WTC11 (cell line): Measurements from ENCODE around the gene PIRT. TPM values are rescaled to one million over a fixed set of nuclear protein-coding genes. Genes with fewer than 3 reads are reported as not detected.

Experiments
- ATAC-seq: fragments of 200-7000 bp; cut with Tn5 transposase; 2 replicates; pipeline ENCODE4 v1.10.0; 2021; ENCODE audit warnings: mild to moderate bottlenecking, moderate library complexity
- CTCF ChIA-PET: fragments of 300-600 bp; sonication (Branson Sonifier 250); formaldehyde crosslinking; loops from one replicate; lab custom pipeline; 2021; ENCODE audit warnings: antibody characterized with exemption; lab: Charles Lee
- POLR2A ChIA-PET: fragments of 350-600 bp; sonication (Branson Sonifier 250); formaldehyde crosslinking; loops from one replicate; lab custom pipeline; 2021; ENCODE audit warnings: antibody characterized with exemption; lab: Charles Lee
- DNase-seq: peaks from one replicate; pipeline ENCODE4 v3.0.0; 2021; ENCODE audit warnings: low spot score
- H3K27ac Mint-ChIP-seq: 2 replicates; pipeline ENCODE4 v1.8.0; 2021; ENCODE audit warnings: mixed read lengths
- H3K27me3 Mint-ChIP-seq: 2 replicates; pipeline ENCODE4 v1.8.0; 2021; ENCODE audit warnings: low read depth, mild to moderate bottlenecking, moderate library complexity, mixed read lengths
- H3K36me3 Mint-ChIP-seq: 2 replicates; pipeline ENCODE4 v1.8.0; 2021; ENCODE audit warnings: mixed read lengths
- H3K4me1 Mint-ChIP-seq: 2 replicates; pipeline ENCODE4 v1.8.0; 2022; ENCODE audit warnings: mixed read lengths
- H3K4me3 Mint-ChIP-seq: 2 replicates; pipeline ENCODE4 v1.8.0; 2021; ENCODE audit warnings: mild to moderate bottlenecking, moderate library complexity, mixed read lengths
- H3K9me3 Mint-ChIP-seq: 2 replicates; pipeline ENCODE4 v1.8.0; 2021; ENCODE audit warnings: mixed read lengths
- AFF4 ChIP-seq: sonication (generic); formaldehyde crosslinking; IDR thresholded peaks from 2 replicates; pipeline ENCODE4 v1.8.1; 2023; ENCODE audit warnings: mild to moderate bottlenecking, missing genetic modification reagents, borderline replicate concordance
- CREB1 ChIP-seq: sonication (generic); formaldehyde crosslinking; IDR thresholded peaks from 2 replicates; pipeline ENCODE4 v1.8.0; 2023; ENCODE audit warnings: mild to moderate bottlenecking, missing genetic modification reagents
- CTCF ChIP-seq: fragments of 200-600 bp; IDR thresholded peaks from 2 replicates; pipeline ENCODE4 v1.8.0; 2022; ENCODE audit warnings: antibody characterized with exemption
- E2F4 ChIP-seq: sonication (generic); formaldehyde crosslinking; IDR thresholded peaks from 2 replicates; pipeline ENCODE4 v1.8.1; 2022; ENCODE audit warnings: low read depth, mild to moderate bottlenecking, moderate library complexity, missing genetic modification reagents, borderline replicate concordance
- ESRRA ChIP-seq: sonication (generic); formaldehyde crosslinking; IDR thresholded peaks from 2 replicates; pipeline ENCODE4 v1.8.1; 2022; ENCODE audit warnings: mild to moderate bottlenecking, missing genetic modification reagents, borderline replicate concordance
- FOXJ3 ChIP-seq: sonication (generic); formaldehyde crosslinking; IDR thresholded peaks from 2 replicates; pipeline ENCODE4 v1.9.0; 2021; ENCODE audit warnings: missing genetic modification reagents, mild to moderate bottlenecking, borderline replicate concordance
- HMGA2 ChIP-seq: fragments of 250-450 bp; sonication (Bioruptor Pico); IDR thresholded peaks from 2 replicates; pipeline ENCODE4 v1.4.0; 2021; ENCODE audit warnings: mild to moderate bottlenecking, moderate library complexity
- IRF2 ChIP-seq: sonication (generic); formaldehyde crosslinking; IDR thresholded peaks from 2 replicates; pipeline ENCODE4 v1.8.0; 2022; ENCODE audit warnings: low read depth, missing genetic modification reagents, borderline replicate concordance
- KAT7 ChIP-seq: sonication (generic); formaldehyde crosslinking; IDR thresholded peaks from 2 replicates; pipeline ENCODE4 v1.8.1; 2023; ENCODE audit warnings: missing genetic modification reagents, mild to moderate bottlenecking, borderline replicate concordance
- MYBL2 ChIP-seq: sonication (generic); formaldehyde crosslinking; IDR thresholded peaks from 2 replicates; pipeline ENCODE4 v1.8.1; 2023; ENCODE audit warnings: mild to moderate bottlenecking, moderate library complexity, missing genetic modification reagents
- NFATC4 ChIP-seq: fragments of 250-450 bp; sonication (Bioruptor Pico); IDR thresholded peaks from 2 replicates; pipeline ENCODE4 v1.9.0; 2021; ENCODE audit warnings: mild to moderate bottlenecking
- RORB ChIP-seq: fragments of 250-450 bp; sonication (Bioruptor Pico); IDR thresholded peaks from 2 replicates; pipeline ENCODE4 v1.9.0; 2021; ENCODE audit warnings: mild to moderate bottlenecking
- SP1 ChIP-seq: sonication (generic); formaldehyde crosslinking; conservative IDR thresholded peaks from 2 replicates; pipeline ENCODE4 v1.8.1; 2022; ENCODE audit warnings: missing genetic modification reagents
- TP53 ChIP-seq: sonication (generic); formaldehyde crosslinking; IDR thresholded peaks from 2 replicates; pipeline ENCODE4 v1.8.1; 2023; ENCODE audit warnings: mild to moderate bottlenecking, missing genetic modification reagents
- ZNF121 ChIP-seq: sonication (generic); formaldehyde crosslinking; IDR thresholded peaks from 2 replicates; pipeline ENCODE4 v1.8.0; 2023; ENCODE audit warnings: missing genetic modification reagents
- ZNF138 ChIP-seq: sonication (generic); formaldehyde crosslinking; conservative IDR thresholded peaks from 2 replicates; pipeline ENCODE4 v1.8.1; 2022; ENCODE audit warnings: mild to moderate bottlenecking, moderate library complexity, missing genetic modification reagents
- ZNF263 ChIP-seq: sonication (generic); formaldehyde crosslinking; IDR thresholded peaks from 2 replicates; pipeline ENCODE4 v1.8.1; 2022; ENCODE audit warnings: low read depth, mild to moderate bottlenecking, moderate library complexity, missing genetic modification reagents
- ZNF317 ChIP-seq: sonication (generic); formaldehyde crosslinking; IDR thresholded peaks from 2 replicates; pipeline ENCODE4 v1.8.1; 2023; ENCODE audit warnings: low read depth, mild to moderate bottlenecking, moderate library complexity, missing genetic modification reagents, borderline replicate concordance
- ZNF396 ChIP-seq: fragments of 250-450 bp; sonication (Bioruptor Pico); IDR thresholded peaks from 2 replicates; pipeline ENCODE4 v1.8.0; 2021; ENCODE audit warnings: mild to moderate bottlenecking, moderate library complexity, borderline replicate concordance
- ZNF416 ChIP-seq: fragments of 250-450 bp; sonication (Bioruptor Pico); IDR thresholded peaks from 2 replicates; pipeline ENCODE4 v1.9.0; 2021; ENCODE audit warnings: mild to moderate bottlenecking, inconsistent platforms
- ZNF671 ChIP-seq: fragments of 250-450 bp; sonication (Bioruptor Pico); IDR thresholded peaks from 2 replicates; pipeline ENCODE4 v1.8.0; 2021; ENCODE audit warnings: mild to moderate bottlenecking
- total RNA-seq: library from RNA; stranded (reverse); gene quantifications from 3 replicates; pipeline ENCODE4 v1.2.3, GENCODE V29; 2021
- TF ChIP-seq, protein P1 (sequence below): sonication (generic); formaldehyde crosslinking; IDR thresholded peaks from 2 replicates; pipeline ENCODE4 v1.8.1; 2022; ENCODE audit warnings: mild to moderate bottlenecking, moderate library complexity, missing genetic modification reagents
- TF ChIP-seq, protein P2 (sequence below): fragments of 250-450 bp; sonication (Bioruptor Pico); IDR thresholded peaks from 2 replicates; pipeline ENCODE4 v1.9.0; 2021; ENCODE audit warnings: mild to moderate bottlenecking, borderline replicate concordance

PIRT gene
- total RNA-seq, 1 experiment from 2014 or later, result not detected

DNA sequence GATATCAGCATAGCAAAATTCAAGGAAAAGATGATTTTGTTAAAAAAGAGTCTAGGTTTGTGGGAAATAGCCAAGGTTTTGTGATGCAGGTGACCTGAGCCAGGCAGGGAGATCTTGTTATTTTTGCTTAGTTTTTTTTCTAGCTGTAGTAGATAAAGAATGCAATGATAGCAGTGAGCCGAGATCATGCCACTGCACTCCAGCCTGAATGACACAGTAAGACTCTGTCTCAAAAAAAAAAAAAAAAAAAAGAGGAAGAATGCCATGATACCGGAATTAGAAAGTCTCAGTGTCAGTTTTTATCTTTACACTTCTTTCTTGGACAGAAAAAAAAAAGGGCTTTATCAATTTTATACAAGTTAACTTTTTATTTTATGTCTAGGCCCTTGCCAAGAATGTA is 61.5 kb downstream of the PIRT start:
- no peak for DNase-seq
- Mint-ChIP-seq H3K4me3 (no peak overlapping the region), H3K4me1 (peaks cover 13% of the 10 kb centered on the region; the same call in 1 of the 2 replicates), H3K27ac (no peak overlapping the region), H3K36me3 (peaks cover 14% of the 10 kb centered on the region), H3K9me3 (peaks cover 25% of the 10 kb centered on the region), H3K27me3 (no peaks in the 10 kb centered on the region)
- TF ChIP-seq ZNF121 (CRISPR knock-in tag), result no peak
- no peak for TF ChIP-seq ESRRA
- no peak for TF ChIP-seq ZNF263
- TF ChIP-seq, protein P1, sequence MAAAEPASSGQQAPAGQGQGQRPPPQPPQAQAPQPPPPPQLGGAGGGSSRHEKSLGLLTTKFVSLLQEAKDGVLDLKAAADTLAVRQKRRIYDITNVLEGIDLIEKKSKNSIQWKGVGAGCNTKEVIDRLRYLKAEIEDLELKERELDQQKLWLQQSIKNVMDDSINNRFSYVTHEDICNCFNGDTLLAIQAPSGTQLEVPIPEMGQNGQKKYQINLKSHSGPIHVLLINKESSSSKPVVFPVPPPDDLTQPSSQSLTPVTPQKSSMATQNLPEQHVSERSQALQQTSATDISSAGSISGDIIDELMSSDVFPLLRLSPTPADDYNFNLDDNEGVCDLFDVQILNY, result no peak
- no peak for TF ChIP-seq CREB1 (CRISPR knock-in tag)
- no peak for TF ChIP-seq E2F4 (CRISPR knock-in tag)
- no peak for TF ChIP-seq NFATC4 (CRISPR knock-in tag)
- no peak for TF ChIP-seq MYBL2 (CRISPR knock-in tag)
- TF ChIP-seq ZNF396, result no peak
- TF ChIP-seq TP53, result no peak
- TF ChIP-seq ZNF317 (CRISPR knock-in tag), result no peak
- no peak for TF ChIP-seq AFF4
- TF ChIP-seq, protein P2, sequence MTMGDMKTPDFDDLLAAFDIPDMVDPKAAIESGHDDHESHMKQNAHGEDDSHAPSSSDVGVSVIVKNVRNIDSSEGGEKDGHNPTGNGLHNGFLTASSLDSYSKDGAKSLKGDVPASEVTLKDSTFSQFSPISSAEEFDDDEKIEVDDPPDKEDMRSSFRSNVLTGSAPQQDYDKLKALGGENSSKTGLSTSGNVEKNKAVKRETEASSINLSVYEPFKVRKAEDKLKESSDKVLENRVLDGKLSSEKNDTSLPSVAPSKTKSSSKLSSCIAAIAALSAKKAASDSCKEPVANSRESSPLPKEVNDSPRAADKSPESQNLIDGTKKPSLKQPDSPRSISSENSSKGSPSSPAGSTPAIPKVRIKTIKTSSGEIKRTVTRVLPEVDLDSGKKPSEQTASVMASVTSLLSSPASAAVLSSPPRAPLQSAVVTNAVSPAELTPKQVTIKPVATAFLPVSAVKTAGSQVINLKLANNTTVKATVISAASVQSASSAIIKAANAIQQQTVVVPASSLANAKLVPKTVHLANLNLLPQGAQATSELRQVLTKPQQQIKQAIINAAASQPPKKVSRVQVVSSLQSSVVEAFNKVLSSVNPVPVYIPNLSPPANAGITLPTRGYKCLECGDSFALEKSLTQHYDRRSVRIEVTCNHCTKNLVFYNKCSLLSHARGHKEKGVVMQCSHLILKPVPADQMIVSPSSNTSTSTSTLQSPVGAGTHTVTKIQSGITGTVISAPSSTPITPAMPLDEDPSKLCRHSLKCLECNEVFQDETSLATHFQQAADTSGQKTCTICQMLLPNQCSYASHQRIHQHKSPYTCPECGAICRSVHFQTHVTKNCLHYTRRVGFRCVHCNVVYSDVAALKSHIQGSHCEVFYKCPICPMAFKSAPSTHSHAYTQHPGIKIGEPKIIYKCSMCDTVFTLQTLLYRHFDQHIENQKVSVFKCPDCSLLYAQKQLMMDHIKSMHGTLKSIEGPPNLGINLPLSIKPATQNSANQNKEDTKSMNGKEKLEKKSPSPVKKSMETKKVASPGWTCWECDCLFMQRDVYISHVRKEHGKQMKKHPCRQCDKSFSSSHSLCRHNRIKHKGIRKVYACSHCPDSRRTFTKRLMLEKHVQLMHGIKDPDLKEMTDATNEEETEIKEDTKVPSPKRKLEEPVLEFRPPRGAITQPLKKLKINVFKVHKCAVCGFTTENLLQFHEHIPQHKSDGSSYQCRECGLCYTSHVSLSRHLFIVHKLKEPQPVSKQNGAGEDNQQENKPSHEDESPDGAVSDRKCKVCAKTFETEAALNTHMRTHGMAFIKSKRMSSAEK (CRISPR knock-in tag), result no peak
- TF ChIP-seq ZNF138 (CRISPR knock-in tag), result no peak
- TF ChIP-seq KAT7 (CRISPR knock-in tag), result no peak
- POLR2A ChIA-PET, result no interaction called here
- CTCF ChIA-PET, result no interaction called here
- no peak for ATAC-seq

DNA sequence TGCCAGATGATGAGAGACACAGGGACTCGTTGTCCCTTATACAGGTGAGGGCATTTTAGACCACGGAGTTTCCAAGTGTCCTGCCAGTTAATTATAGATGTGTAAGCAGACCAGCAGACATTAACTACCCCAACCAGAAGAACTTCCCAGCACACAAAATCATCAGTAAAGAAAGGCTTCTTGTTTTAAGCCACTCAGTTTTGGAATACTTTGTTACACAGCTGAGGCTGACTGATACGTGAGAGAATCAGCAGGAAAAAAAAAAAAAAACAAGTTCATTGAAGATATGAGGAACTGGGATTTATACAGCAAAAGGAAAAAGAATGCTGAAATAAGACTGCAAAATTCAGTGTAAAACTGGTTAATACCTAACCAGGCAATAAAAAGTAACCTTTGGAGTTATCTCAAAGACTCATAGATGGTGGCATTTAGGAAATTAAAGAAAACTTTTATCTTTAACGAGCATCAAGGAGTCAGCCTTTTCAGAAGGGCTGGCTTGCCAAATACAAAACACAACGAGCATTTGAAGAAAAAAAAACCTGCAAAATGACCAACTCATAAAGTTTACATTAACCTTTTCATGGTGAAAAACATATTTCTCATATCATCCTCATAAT is 62.0 kb downstream of the PIRT start:
- TF ChIP-seq ESRRA (no peak), ZNF416 (CRISPR knock-in tag) (no peak), IRF2 (no peak), SP1 (CRISPR knock-in tag) (no peak), ZNF671 (CRISPR knock-in tag) (no peak), CTCF (no peak), RORB (no peak), CREB1 (CRISPR knock-in tag) (no peak), FOXJ3 (CRISPR knock-in tag) (no peak), HMGA2 (no peak)
- Mint-ChIP-seq H3K4me3 (no peak overlapping the region), H3K4me1 (peaks cover 13% of the 10 kb centered on the region; the same call in 1 of the 2 replicates), H3K36me3 (peaks cover 14% of the 10 kb centered on the region), H3K27ac (no peak overlapping the region), H3K27me3 (no peaks in the 10 kb centered on the region; the same call in 1 of the 2 replicates), H3K9me3 (peaks cover 25% of the 10 kb centered on the region)
- DNase-seq (no peak), ATAC-seq (no peak)
- POLR2A ChIA-PET, result no interaction called here
- CTCF ChIA-PET, result no interaction called here
